ENCODE results near the gene THOC2.

The THOC2 gene

GRCh38 chrX:123562342-123563146 lies 170.3 kb downstream of the THOC2 start:
- no peak for DNase-seq

GRCh38 chrX:123561439-123562215 lies 171.2 kb downstream of the THOC2 start:
- DNase-seq, result no peak

- no peak for DNase-seq
Measured at GRCh38 chrX:123550829-123551228, 182.0 kb downstream of the THOC2 start.
